T-helper 2 cell treated with Interferon-gamma antibody and Interleukin-4, amounts not matched to agents 5 μg/mL and 100 μg/mL, for 36 hours (primary cell): ENCODE measurements around the gene C16orf92.
"Not testable (repeated sequence)": the region's sequence is repeated elsewhere in the genome, so short reads cannot be mapped to it uniquely, and the experiment has no call there.

Source experiments
- DNase-seq: peaks from one replicate; pipeline ENCODE4 v3.0.0; 2021; ENCODE audit warnings: low spot score
- H3K27ac Mint-ChIP-seq: one replicate; pipeline ENCODE4 v1.8.0; 2021; ENCODE audit warnings: mild to moderate bottlenecking, mixed read lengths
- H3K27me3 Mint-ChIP-seq: one replicate; pipeline ENCODE4 v1.8.0; 2021; ENCODE audit warnings: low read depth, mixed read lengths
- H3K36me3 Mint-ChIP-seq: one replicate; pipeline ENCODE4 v1.8.0; 2021; ENCODE audit warnings: low read depth, mixed read lengths
- H3K4me1 Mint-ChIP-seq: one replicate; pipeline ENCODE4 v1.8.0; 2021; ENCODE audit warnings: low read depth, mixed read lengths
- H3K4me3 Mint-ChIP-seq: one replicate; pipeline ENCODE4 v1.8.0; 2022; ENCODE audit warnings: mild to moderate bottlenecking, moderate library complexity, mixed read lengths
- H3K9me3 Mint-ChIP-seq: one replicate; pipeline ENCODE4 v1.8.0; 2021; ENCODE audit warnings: mixed read lengths

The C16orf92 gene

DNA sequence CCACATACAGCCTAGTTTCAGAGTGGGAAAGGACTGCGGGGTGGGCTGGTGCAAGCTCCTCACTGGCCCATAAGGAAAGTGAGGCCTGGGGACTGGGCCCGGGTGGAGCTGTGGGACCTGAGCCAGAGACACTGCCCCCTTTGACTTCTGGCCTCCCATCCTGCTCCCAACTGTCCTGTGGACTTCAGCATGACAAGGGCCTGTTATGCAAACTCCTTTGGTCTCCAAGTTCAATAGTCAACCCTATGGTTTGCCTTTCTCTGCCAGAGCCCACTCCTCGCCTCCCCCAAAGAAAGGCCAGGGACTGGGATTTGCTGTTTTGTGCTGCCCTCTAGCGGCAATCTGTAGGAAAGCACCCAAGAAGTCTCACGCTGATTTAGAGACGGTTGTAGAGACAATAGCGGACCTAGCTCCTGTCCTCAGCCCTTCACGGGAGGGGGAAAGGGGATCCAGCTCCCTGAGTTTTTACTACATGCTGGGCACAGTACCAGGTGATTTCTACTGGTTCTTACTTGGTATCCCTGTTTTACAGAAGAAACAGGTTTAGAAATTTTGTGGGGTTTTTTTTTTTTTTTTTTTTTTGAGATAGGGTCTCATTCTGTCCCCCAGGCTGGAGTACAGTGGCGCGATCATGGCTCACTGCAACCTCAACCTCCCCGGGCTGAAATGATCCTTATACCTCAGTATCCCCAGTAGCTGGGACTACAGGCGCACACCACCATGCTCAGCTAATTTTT is 9.3 kb downstream of the C16orf92 start:
- Mint-ChIP-seq H3K4me1 (peaks cover 7% of the 10 kb centered on the region), H3K36me3 (peaks cover 1% of the 10 kb centered on the region), H3K4me3 (peak overlapping the region; percentile 24), H3K9me3 (no peaks in the 10 kb centered on the region), H3K27ac (no peak overlapping the region), H3K27me3 (peaks cover 49% of the 10 kb centered on the region)
- DNase-seq = peak; percentile 54

DNA sequence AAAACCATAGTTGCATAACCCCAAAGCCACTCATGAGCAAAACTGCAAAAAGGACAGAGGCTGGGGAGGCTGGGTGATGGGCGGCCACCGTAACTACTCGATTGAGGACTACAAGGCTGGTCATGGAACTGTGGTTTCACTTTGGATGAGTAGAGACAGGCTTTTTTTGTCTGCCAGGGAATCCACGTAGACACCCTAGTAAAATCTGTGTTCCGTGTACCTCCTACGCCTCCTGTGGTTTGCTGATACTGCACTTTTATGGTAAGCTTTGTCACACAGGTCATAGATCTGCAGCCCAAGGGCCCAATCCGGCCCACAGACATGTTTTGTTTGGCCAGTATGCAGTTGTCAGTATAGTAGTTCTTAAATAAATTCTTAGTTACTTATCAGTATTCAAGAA is 10.3 kb downstream of the C16orf92 start:
- H3K4me3 Mint-ChIP-seq = no peak overlapping the region
- H3K36me3 Mint-ChIP-seq = peaks cover 1% of the 10 kb centered on the region
- peaks cover 7% of the 10 kb centered on the region for H3K4me1 Mint-ChIP-seq
- no peaks in the 10 kb centered on the region for H3K9me3 Mint-ChIP-seq
- H3K27ac Mint-ChIP-seq = no peak overlapping the region
- peak; percentile 44 for DNase-seq
- peaks cover 46% of the 10 kb centered on the region for H3K27me3 Mint-ChIP-seq

- H3K4me1 Mint-ChIP-seq = peaks cover 3% of the 10 kb centered on the region
- no peaks in the 10 kb centered on the region for H3K9me3 Mint-ChIP-seq
- no peak for DNase-seq
- H3K27ac Mint-ChIP-seq = no peak overlapping the region
- H3K36me3 Mint-ChIP-seq = no peaks in the 10 kb centered on the region
- peaks cover 21% of the 10 kb centered on the region for H3K27me3 Mint-ChIP-seq
- no peak overlapping the region for H3K4me3 Mint-ChIP-seq
These were observed 17.2 kb downstream of the C16orf92 start for GRCh38 chr16:30040221-30040620.

GRCh38 chr16:30040690-30041089 is 17.7 kb downstream of the C16orf92 start:
- not testable (repeated sequence) for H3K4me3 Mint-ChIP-seq, H3K36me3 Mint-ChIP-seq, H3K9me3 Mint-ChIP-seq, DNase-seq, H3K27ac Mint-ChIP-seq, H3K4me1 Mint-ChIP-seq
- peaks cover 21% of the 10 kb centered on the region for H3K27me3 Mint-ChIP-seq

DNA sequence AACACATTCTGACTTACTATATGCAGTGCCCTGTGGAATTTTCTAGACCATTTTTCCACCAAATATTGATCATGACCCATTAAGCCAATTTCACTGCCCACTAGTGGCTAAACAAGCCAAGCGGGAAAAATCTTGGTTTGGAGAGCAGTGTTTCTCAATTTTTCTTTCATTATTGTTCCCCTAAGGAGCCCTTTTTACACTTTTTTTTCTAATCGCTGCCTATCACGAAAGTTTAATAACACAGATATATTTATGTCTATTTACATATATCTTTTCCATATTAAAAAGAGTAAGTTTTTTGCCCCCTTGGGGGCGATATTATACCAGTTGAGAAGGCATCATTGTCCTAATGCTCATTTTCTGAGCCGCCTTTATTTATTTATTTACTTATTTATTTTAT is 18.8 kb downstream of the C16orf92 start:
- H3K4me1 Mint-ChIP-seq = peaks cover 2% of the 10 kb centered on the region
- no peak overlapping the region for H3K4me3 Mint-ChIP-seq
- no peak overlapping the region for H3K27ac Mint-ChIP-seq
- peaks cover 17% of the 10 kb centered on the region for H3K27me3 Mint-ChIP-seq
- no peaks in the 10 kb centered on the region for H3K36me3 Mint-ChIP-seq
- no peaks in the 10 kb centered on the region for H3K9me3 Mint-ChIP-seq
- no peak for DNase-seq

- Mint-ChIP-seq H3K27me3 (peaks cover 6% of the 10 kb centered on the region), H3K4me3 (no peak overlapping the region), H3K36me3 (no peaks in the 10 kb centered on the region), H3K27ac (no peak overlapping the region), H3K9me3 (no peaks in the 10 kb centered on the region), H3K4me1 (peaks cover 5% of the 10 kb centered on the region)
- no peak for DNase-seq
These were observed 23.2 kb downstream of the C16orf92 start for GRCh38 chr16:30046178-30046577.

- peaks cover 7% of the 10 kb centered on the region for H3K4me1 Mint-ChIP-seq
- H3K9me3 Mint-ChIP-seq = no peaks in the 10 kb centered on the region
- H3K36me3 Mint-ChIP-seq = peaks cover 1% of the 10 kb centered on the region
These were observed 23.6 kb downstream of the C16orf92 start for GRCh38 chr16:30046588-30046987.

GRCh38 chr16:30049871-30050270 is 26.9 kb downstream of the C16orf92 start:
- H3K9me3 Mint-ChIP-seq = no peaks in the 10 kb centered on the region
- peaks cover 2% of the 10 kb centered on the region for H3K36me3 Mint-ChIP-seq
- peaks cover 21% of the 10 kb centered on the region for H3K4me1 Mint-ChIP-seq
- no peaks in the 10 kb centered on the region for H3K27me3 Mint-ChIP-seq
- DNase-seq = no peak
- no peak overlapping the region for H3K4me3 Mint-ChIP-seq
- no peak overlapping the region for H3K27ac Mint-ChIP-seq

More at GRCh38 chr16:30046588-30046987, 23.6 kb downstream of the C16orf92 start:
- peaks cover 6% of the 10 kb centered on the region for H3K27me3 Mint-ChIP-seq
- H3K27ac Mint-ChIP-seq = no peak overlapping the region
- no peak for DNase-seq
- no peak overlapping the region for H3K4me3 Mint-ChIP-seq

DNA sequence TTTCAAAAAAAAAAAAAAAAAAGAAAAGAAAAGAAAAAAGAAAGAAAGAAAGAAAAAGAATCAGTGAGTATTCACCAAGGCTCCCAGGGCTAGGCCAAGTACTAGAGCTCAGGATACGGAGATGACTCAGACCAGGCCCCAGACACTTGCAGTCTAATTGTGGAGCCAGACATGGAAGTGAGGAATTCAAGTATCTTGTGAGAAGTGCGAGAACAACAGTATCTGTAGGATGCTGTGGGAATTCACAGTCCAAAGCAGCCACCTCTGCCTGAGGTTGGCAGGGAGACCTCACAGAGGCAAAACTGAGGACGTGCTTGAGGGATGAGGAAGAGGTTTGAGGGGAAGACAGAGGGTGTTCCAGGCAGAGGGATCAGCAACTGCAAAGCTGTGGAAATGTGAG is 28.5 kb downstream of the C16orf92 start:
- peak overlapping the region; percentile 80 for H3K27ac Mint-ChIP-seq
- DNase-seq = no peak
- H3K9me3 Mint-ChIP-seq = no peaks in the 10 kb centered on the region
- peaks cover 2% of the 10 kb centered on the region for H3K36me3 Mint-ChIP-seq
- H3K4me3 Mint-ChIP-seq = peak overlapping the region; percentile 88
- H3K4me1 Mint-ChIP-seq = peaks cover 29% of the 10 kb centered on the region
- H3K27me3 Mint-ChIP-seq = no peaks in the 10 kb centered on the region

GRCh38 chr16:30052671-30053372 is 29.8 kb downstream of the C16orf92 start:
- peak overlapping the region; percentile 90 for H3K4me3 Mint-ChIP-seq
- peak overlapping the region; percentile 84 for H3K27ac Mint-ChIP-seq
- H3K27me3 Mint-ChIP-seq = no peaks in the 10 kb centered on the region

DNA sequence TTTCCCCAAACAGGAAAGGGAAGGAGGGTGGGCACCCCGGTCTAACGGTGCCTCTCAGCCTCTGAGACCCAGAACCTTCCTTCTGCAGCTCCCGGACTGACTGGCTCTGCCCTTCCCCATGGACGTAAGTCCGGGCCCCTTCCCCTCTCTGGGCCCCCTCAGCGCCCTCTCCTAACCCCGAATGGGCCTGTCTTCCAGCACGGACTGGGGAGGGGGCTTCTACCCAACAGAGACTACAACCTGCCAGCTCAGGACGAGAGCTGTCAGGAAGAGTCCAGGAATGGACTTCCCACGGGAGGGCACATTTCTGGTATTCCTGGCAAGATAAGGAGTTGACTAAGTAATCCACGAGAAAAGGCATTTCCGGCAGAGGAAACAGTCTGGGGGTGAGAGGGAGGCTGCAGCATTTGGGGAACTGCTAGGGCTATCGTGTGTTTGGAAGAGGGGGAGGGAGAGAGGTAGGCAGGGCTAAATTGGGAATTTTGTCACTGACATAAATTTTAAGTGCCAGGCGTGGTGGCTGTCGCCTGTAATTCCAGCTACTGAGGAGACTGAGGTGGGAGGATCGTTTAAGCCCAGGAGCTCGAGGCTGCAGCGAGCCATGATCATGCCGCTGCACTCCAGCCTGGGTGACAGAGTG is 30.5 kb downstream of the C16orf92 start:
- H3K27me3 Mint-ChIP-seq = no peaks in the 10 kb centered on the region
- no peak for DNase-seq
- H3K9me3 Mint-ChIP-seq = no peaks in the 10 kb centered on the region
- H3K4me1 Mint-ChIP-seq = peaks cover 29% of the 10 kb centered on the region
- H3K36me3 Mint-ChIP-seq = peaks cover 2% of the 10 kb centered on the region
- peak overlapping the region; percentile 31 for H3K27ac Mint-ChIP-seq
- peak overlapping the region; percentile 90 for H3K4me3 Mint-ChIP-seq

More at GRCh38 chr16:30052671-30053372, 29.8 kb downstream of the C16orf92 start:
- H3K4me1 Mint-ChIP-seq = peaks cover 29% of the 10 kb centered on the region
- peak; percentile 92 for DNase-seq
- H3K9me3 Mint-ChIP-seq = no peaks in the 10 kb centered on the region
- peaks cover 2% of the 10 kb centered on the region for H3K36me3 Mint-ChIP-seq

DNA sequence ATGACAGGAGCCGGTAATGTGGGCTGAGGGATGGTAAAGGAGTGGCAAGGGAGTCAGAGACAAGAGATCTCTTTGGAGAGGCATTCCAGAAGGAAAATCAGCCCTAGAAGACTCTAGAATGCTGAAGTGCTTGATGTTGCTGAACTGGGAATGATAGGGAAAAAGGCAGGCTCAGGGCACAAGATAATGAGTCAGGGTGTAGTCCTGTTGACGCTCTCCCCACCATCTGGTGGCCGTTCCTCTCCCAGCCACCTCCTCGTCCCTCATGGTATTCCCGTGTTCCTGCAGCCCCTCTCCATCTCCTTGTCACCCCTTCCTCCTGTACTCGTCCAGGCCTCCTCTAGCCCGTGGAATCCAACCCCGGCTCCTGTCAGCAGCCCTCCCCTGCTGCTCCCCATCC is 31.5 kb downstream of the C16orf92 start:
- H3K4me1 Mint-ChIP-seq = peaks cover 26% of the 10 kb centered on the region
- peaks cover 2% of the 10 kb centered on the region for H3K36me3 Mint-ChIP-seq
- DNase-seq = no peak
- H3K27ac Mint-ChIP-seq = no peak overlapping the region
- no peaks in the 10 kb centered on the region for H3K27me3 Mint-ChIP-seq
- H3K9me3 Mint-ChIP-seq = no peaks in the 10 kb centered on the region
- H3K4me3 Mint-ChIP-seq = peak overlapping the region; percentile 67

DNA sequence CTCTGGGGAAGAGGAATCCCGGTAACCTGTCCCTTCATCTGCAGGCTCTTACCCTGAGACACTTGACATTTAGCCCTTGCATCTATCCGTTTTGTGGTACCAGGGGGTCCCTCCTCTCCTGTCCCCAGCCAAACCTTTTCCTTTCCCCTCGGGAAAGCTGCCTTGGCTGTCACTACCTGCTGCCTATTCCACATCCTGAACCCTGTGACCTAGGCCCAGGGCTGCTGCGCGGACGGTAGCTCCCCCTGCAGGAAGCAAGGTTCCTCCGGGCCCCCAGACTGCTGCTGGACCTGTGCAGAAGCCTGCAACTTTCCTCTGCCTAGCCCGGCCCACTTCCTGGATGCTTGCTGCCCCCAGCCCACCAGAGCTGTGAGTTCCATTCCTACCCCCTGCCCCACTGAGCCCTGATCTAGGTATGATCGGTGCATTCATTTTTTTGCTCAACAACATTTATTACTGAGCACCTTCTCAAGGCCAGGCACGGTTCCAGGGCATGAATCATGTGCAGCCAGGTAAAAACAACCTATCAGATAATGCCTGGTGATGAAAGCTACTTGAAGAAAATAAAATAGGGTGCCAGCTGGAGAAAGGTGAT is 32.1 kb downstream of the C16orf92 start:
- Mint-ChIP-seq H3K4me1 (peaks cover 26% of the 10 kb centered on the region), H3K27ac (peak overlapping the region; percentile 31), H3K9me3 (no peaks in the 10 kb centered on the region), H3K27me3 (no peaks in the 10 kb centered on the region), H3K4me3 (peak overlapping the region; percentile 67), H3K36me3 (peaks cover 2% of the 10 kb centered on the region)
- DNase-seq = peak; percentile 46

DNA sequence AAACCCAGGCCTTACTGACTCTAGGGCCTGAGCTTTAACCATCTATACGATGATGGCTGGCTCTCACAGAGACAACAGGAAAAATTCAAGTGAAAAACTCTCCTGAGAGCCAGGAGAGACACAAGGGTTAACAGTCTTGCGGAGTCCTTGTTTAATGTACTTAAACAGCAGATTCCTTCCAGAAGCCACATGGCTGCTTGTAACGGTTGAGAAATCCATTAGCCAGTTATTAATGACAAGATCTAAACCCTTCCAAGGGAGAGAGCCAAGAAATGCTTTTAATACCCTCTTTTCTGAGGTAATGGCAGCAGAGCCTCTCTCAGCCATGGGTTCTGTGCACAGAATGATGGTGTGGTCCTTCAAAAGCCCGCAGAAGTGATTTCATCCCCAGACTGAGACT is 37.3 kb downstream of the C16orf92 start:
- Mint-ChIP-seq H3K27me3 (no peaks in the 10 kb centered on the region), H3K27ac (no peak overlapping the region), H3K9me3 (no peaks in the 10 kb centered on the region), H3K4me1 (peaks cover 5% of the 10 kb centered on the region), H3K36me3 (peaks cover 2% of the 10 kb centered on the region), H3K4me3 (no peak overlapping the region)
- no peak for DNase-seq
